ENCODE data around the gene KCND2. TPM values are rescaled to one million over a fixed set of nuclear protein-coding genes. Genes with fewer than 3 reads are reported as not detected.

The KCND2 gene
- total RNA-seq, 1 donor from 2014 or later = 0.61 TPM

DNA sequence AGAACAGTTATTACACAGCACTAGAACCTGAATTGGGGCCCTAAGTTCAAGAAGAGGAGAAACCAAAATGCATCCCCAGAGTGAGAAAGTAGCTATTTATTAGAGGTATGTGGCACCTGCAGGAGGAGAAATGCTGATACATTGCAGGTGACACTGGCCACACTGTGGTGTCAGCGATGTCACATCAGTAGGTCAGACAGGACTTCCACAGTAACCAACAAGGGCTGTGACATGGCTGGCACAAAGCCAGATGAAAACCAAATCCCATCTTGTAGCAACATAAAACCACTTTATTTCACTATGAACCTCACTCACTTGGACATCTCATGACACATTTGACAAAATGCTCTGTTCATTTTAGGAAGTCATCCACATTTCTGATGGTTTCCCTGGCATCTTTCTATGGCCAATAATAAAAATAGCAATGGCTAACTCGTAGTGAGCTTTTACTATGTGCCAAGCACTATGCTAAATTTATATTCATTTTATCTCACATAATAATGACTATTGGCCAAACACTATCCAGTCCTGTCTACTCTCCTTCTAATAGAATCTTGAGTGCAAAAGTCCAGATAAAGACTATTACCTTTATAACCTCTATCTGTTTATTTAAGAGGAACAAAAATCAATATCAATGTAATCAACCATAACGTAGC lies 430.7 kb downstream of the KCND2 start:
- no peak for DNase-seq
- Histone ChIP-seq H3K4me1 (no peaks in the 10 kb centered on the region), H3K9me3 (no peaks in the 10 kb centered on the region), H3K27ac (no peak overlapping the region), H3K4me3 (no peak overlapping the region), H3K36me3 (no peaks in the 10 kb centered on the region), H3K27me3 (no peaks in the 10 kb centered on the region)
- no peak for TF ChIP-seq CTCF (IDR thresholded peaks at IDR 0.05)
- intact Hi-C loops (cut with DNase I) = no loop called here
- ATAC-seq = no peak

GRCh38 chr7:120709252-120709971 lies 436.4 kb downstream of the KCND2 start:
- Histone ChIP-seq H3K4me3 (no peak overlapping the region), H3K36me3 (no peaks in the 10 kb centered on the region), H3K9me3 (no peaks in the 10 kb centered on the region), H3K27ac (no peak overlapping the region), H3K4me1 (no peaks in the 10 kb centered on the region), H3K27me3 (no peaks in the 10 kb centered on the region)
- intact Hi-C loops (cut with DNase I) = no loop called here
- TF ChIP-seq CTCF (IDR thresholded peaks at IDR 0.05) = no peak
- ATAC-seq (no peak), DNase-seq (no peak)

GRCh38 chr7:120709972-120710320 lies 437.0 kb downstream of the KCND2 start:
- DNase-seq (no peak), ATAC-seq (no peak)
- no peaks in the 10 kb centered on the region for H3K27me3 ChIP-seq
- TF ChIP-seq CTCF (IDR thresholded peaks at IDR 0.05) = no peak
- intact Hi-C loops (cut with DNase I) = no loop called here
- no peak overlapping the region for H3K4me3 ChIP-seq
- no peaks in the 10 kb centered on the region for H3K4me1 ChIP-seq
- H3K27ac ChIP-seq = no peak overlapping the region
- H3K36me3 ChIP-seq = no peaks in the 10 kb centered on the region
- H3K9me3 ChIP-seq = no peaks in the 10 kb centered on the region

DNA sequence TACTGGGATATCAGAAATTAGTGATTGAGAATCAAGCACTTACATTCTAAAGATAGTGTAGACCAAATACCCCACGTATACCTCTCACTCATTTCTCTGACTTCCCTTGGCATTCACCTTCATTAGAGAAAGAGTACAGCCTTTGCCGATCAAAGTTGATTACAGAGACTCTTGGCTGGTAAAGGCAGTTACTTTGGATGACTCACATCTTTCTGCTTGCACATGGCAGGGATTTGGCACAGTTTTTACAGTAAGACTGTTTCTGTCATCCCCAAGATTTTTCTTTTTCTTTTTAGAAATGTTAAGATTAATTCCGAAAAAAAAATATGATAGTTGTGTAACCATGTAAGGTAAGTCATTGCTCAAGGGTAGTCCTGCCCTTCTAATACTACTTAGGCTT lies 442.0 kb downstream of the KCND2 start:
- intact Hi-C loops (cut with DNase I) = no loop called here
- Histone ChIP-seq H3K9me3 (no peaks in the 10 kb centered on the region), H3K36me3 (no peaks in the 10 kb centered on the region), H3K4me3 (no peak overlapping the region), H3K4me1 (no peaks in the 10 kb centered on the region), H3K27ac (no peak overlapping the region), H3K27me3 (no peaks in the 10 kb centered on the region)
- ATAC-seq (no peak), DNase-seq (no peak)
- TF ChIP-seq CTCF (IDR thresholded peaks at IDR 0.05) = no peak

GRCh38 chr7:120716307-120716706 lies 443.3 kb downstream of the KCND2 start:
- no peak overlapping the region for H3K4me3 ChIP-seq
- intact Hi-C loops (cut with DNase I) = no loop called here
- DNase-seq (no peak), ATAC-seq (no peak)
- no peaks in the 10 kb centered on the region for H3K4me1 ChIP-seq
- H3K27me3 ChIP-seq = no peaks in the 10 kb centered on the region
- H3K36me3 ChIP-seq = no peaks in the 10 kb centered on the region
- no peak overlapping the region for H3K27ac ChIP-seq
- H3K9me3 ChIP-seq = no peaks in the 10 kb centered on the region
- no peak for TF ChIP-seq CTCF (IDR thresholded peaks at IDR 0.05)
